Measurements from ENCODE around the gene BCL2. TPM values are rescaled to one million over a fixed set of nuclear protein-coding genes. Genes with fewer than 3 reads are reported as not detected.
A peak's percentile ranks its signal among the peaks of the same experiment; 100 is the strongest.

The BCL2 gene
- total RNA-seq, 1 donor from 2014 or later = 20.5 TPM

DNA sequence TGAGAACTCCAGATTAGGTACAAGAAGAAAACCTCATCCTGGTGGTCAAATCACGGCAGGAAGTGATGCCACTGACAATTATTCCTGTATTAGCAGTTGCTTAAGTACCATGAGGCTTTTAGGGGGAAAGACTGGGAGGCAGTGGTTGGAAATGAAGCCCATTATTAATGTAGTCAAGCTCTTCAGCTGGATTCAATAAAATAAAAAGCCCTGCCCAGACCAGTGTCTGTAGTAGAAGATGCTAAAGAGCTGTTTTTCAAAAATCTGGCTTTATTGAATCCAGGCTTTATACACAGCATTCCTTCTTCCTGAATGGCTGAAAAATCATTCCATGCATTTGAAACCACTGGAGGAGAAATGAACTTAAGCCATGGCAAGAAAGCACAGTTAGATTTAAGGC is 155.2 kb downstream of the BCL2 start:
- TF ChIP-seq, protein P1, sequence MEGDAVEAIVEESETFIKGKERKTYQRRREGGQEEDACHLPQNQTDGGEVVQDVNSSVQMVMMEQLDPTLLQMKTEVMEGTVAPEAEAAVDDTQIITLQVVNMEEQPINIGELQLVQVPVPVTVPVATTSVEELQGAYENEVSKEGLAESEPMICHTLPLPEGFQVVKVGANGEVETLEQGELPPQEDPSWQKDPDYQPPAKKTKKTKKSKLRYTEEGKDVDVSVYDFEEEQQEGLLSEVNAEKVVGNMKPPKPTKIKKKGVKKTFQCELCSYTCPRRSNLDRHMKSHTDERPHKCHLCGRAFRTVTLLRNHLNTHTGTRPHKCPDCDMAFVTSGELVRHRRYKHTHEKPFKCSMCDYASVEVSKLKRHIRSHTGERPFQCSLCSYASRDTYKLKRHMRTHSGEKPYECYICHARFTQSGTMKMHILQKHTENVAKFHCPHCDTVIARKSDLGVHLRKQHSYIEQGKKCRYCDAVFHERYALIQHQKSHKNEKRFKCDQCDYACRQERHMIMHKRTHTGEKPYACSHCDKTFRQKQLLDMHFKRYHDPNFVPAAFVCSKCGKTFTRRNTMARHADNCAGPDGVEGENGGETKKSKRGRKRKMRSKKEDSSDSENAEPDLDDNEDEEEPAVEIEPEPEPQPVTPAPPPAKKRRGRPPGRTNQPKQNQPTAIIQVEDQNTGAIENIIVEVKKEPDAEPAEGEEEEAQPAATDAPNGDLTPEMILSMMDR (IDR thresholded peaks at IDR 0.05) = no peak

DNA sequence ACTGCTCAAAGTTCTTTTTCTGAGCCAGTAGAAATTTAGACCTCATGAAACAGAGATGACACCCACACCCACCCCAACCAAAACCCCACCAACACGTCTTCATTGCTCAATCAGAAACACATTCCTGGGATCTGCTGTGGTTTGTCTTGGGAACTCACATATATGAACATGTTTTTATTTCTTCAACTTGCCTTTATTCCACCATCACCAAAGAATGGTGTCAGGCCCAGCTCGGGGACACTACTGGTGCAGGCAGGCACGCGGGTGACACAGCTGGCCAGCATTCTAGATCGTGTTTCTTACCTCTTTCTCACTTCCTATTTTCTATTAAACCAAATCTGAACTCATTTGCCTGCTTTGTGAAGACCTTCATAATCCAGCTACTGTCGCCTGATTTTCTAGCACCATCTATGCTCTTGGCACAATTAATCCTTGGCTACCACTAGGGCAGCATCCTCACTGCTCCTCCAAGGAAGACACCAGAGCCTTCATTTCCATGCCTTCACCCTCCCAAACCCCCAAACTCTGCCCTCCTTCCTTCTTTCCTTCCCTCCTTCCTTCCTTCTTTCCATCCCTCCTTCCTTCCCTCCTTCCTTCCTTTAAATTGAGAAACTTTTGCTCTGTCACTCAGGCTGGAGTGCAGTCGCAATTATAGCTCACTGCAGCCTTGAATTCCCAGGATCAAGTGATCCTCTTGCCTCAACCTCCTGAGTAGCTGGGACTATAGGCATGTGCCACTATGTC is 157.1 kb downstream of the BCL2 start:
- no peaks in the 10 kb centered on the region for H3K36me3 ChIP-seq
- TF ChIP-seq, protein P1 (IDR thresholded peaks at IDR 0.05) = no peak
- H3K9me3 ChIP-seq = no peaks in the 10 kb centered on the region
- no peak for DNase-seq (ENCODE audit: low spot score in 2 of 2)
- intact Hi-C loops (cut with DNase I) = no loop called here
- no peaks in the 10 kb centered on the region for H3K27me3 ChIP-seq
- no peak overlapping the region for H3K4me3 ChIP-seq
- H3K27ac ChIP-seq = peak overlapping the region; percentile 63 to 83
- H3K4me1 ChIP-seq = peaks cover 9 to 47% of the 10 kb centered on the region in 2 donors

More for the DNA sequence above, 155.2 kb downstream of the BCL2 start:
- Histone ChIP-seq H3K27me3 (no peaks in the 10 kb centered on the region), H3K36me3 (no peaks in the 10 kb centered on the region), H3K27ac (no peak overlapping the region), H3K4me1 (peaks cover 3 to 30% of the 10 kb centered on the region in 2 donors), H3K4me3 (no peak overlapping the region), H3K9me3 (no peaks in the 10 kb centered on the region)
- intact Hi-C loops (cut with DNase I) = no loop called here
- no peak for DNase-seq (ENCODE audit: low spot score in 2 of 2)

DNA sequence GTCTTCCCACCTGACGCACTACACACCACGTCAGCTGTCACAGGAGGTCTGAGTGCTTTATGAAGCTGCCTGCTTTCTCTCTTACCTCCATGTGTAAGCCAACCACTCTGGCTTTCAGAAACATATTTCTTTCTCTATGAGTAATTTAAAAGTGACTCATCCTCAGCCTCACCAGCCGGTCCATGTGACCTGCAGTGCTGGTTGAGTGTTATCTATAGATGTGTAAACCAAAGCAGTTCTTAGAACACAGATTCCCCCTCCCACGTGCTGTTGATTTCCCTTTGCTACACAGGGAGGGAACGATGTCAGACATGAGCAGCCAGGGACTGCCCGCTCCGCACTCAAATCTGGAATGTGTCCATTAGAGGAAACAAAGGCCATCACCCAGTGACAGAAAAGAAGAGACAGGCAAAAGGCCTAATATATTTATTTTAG is 157.8 kb downstream of the BCL2 start:
- no peaks in the 10 kb centered on the region for H3K36me3 ChIP-seq
- DNase-seq (ENCODE audit: low spot score in 2 of 2) = peak; percentile 76 to 91
- no peaks in the 10 kb centered on the region for H3K27me3 ChIP-seq
- no peak overlapping the region for H3K4me3 ChIP-seq
- TF ChIP-seq, protein P1 (IDR thresholded peaks at IDR 0.05) = no peak
- intact Hi-C loops (cut with DNase I) = loop anchor here (2.0 kb wide), 1 partner anchor 15 kb away; no protein-coding TSS in a partner anchor
- peak overlapping the region; percentile 63 to 83 for H3K27ac ChIP-seq
- no peaks in the 10 kb centered on the region for H3K9me3 ChIP-seq
- peaks cover 12 to 50% of the 10 kb centered on the region in 2 donors for H3K4me1 ChIP-seq

DNA sequence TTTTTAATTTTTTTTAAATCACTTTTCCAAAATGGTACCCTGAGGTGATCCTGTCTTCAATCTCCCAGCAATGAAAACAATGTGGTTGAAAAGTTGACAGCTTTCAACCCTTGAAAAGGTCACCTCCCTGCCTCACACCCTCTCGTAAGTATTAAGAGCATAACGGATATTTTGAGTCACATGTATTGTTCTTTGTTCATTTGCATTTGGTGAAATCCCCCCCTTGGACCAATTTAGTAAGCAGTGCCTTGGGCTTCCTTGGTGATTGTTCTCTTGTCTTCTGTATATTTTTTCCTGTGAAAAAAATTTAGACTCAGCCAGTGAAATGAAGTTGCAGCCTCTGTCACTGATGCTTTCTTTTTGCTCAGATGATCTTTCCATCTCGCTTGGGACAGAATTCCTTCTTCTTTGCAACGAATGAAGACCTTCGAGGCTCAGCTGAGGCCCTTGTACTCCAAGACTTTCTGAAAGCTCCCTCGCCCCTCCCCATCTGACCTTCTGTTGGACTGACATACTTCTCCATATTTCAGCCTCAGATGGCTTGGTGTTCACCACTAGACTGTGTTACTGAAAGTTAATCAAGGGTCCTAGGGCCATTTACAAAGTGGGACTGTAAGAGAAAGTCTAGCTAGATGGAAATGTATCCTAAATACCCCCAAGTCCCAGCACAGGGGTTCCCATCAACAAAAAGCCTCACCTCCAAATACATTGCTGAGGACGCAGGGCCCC is 158.4 kb downstream of the BCL2 start:
- no peaks in the 10 kb centered on the region for H3K36me3 ChIP-seq
- intact Hi-C loops (cut with DNase I) = loop anchor here (2.0 kb wide), 1 partner anchor 16 kb away; no protein-coding TSS in a partner anchor
- H3K27me3 ChIP-seq = no peaks in the 10 kb centered on the region
- no peak for DNase-seq (ENCODE audit: low spot score in 2 of 2)
- no peaks in the 10 kb centered on the region for H3K9me3 ChIP-seq
- H3K4me3 ChIP-seq = no peak overlapping the region
- TF ChIP-seq, protein P1 (IDR thresholded peaks at IDR 0.05) = no peak
- peaks cover 12 to 56% of the 10 kb centered on the region in 2 donors for H3K4me1 ChIP-seq
- peak overlapping the region; percentile 63 to 83 for H3K27ac ChIP-seq

DNA sequence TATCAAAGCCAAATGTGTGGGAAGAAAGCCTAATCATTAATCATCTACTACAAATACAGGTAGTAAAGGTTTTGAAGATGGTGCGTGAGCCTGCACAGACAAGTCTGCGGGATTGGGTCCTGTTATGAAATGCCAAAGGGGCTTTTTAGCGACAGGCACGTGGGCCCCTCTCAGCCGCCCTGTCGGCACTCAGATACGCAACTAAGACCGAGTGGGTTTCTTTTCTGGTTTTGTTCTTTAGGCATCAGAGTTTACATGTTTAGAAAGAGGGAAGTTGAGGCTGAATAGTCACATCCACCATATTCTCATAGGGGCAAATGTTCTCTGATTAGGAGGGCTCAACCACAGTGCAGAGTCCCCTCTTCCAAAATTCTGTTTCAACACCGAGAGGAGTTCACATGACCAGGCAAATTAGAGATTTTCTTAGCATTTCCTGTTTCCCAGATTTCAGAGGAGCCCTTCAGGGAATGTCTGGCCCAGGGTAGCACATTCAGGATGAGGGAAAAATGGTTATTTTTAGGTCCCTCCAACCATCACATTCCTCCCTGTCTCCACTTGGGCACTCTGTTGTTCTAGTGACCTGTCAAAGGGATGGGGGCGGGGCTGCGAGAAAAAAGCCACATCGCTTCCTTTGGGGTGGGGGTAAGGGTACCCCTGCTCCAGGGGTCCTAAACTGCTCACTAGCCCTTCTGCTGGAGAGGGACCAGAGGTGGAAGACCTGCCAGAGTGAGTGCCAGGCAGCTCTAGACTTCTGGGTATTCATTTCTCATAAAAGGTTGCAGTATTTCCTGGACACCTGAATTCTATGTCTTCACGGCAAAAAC is 159.2 kb downstream of the BCL2 start:
- H3K4me1 ChIP-seq = peaks cover 12 to 63% of the 10 kb centered on the region in 2 donors
- H3K4me3 ChIP-seq = no peak overlapping the region
- H3K27me3 ChIP-seq = no peaks in the 10 kb centered on the region

More for the DNA sequence above, 159.2 kb downstream of the BCL2 start:
- TF ChIP-seq, protein P1 (IDR thresholded peaks at IDR 0.05) = no peak
- no peaks in the 10 kb centered on the region for H3K36me3 ChIP-seq
- H3K27ac ChIP-seq = peak overlapping the region; percentile 63 to 83
- no peak for DNase-seq (ENCODE audit: low spot score in 2 of 2)
- no peaks in the 10 kb centered on the region for H3K9me3 ChIP-seq
- intact Hi-C loops (cut with DNase I) = loop anchor here (2.0 kb wide), 1 partner anchor 16 kb away; no protein-coding TSS in a partner anchor

Data from ascending aorta (tissue), 2 donors.